Globus pallidus (tissue), 1 donor: ENCODE data around the gene DLG1.

ENCODE experiments used
- DNase-seq: peaks from one replicate; pipeline ENCODE4 v3.0.0-alpha.2; 2015; ENCODE audit warnings: low spot score

DLG1 gene

DNA sequence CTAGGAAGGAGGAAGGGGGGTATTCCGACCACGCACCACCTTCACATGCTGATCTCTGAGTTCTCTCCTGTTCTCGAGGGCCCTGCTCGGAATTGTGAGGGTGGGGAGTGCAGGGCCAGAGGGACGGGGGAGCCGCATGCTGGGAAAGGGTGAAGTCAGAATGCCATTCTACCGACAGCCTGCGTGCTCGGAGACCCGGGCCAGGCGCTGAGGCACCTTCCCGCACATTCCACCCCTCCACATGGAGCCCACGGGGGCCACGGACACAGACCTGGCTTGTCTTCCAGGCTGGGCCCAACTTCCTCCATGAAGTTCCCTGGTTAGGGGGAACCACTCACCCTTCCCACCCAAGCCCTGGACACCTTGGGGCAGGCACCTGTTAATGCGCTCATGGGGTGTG is 301.1 kb downstream of the DLG1 start:
- no peak for DNase-seq

DNA sequence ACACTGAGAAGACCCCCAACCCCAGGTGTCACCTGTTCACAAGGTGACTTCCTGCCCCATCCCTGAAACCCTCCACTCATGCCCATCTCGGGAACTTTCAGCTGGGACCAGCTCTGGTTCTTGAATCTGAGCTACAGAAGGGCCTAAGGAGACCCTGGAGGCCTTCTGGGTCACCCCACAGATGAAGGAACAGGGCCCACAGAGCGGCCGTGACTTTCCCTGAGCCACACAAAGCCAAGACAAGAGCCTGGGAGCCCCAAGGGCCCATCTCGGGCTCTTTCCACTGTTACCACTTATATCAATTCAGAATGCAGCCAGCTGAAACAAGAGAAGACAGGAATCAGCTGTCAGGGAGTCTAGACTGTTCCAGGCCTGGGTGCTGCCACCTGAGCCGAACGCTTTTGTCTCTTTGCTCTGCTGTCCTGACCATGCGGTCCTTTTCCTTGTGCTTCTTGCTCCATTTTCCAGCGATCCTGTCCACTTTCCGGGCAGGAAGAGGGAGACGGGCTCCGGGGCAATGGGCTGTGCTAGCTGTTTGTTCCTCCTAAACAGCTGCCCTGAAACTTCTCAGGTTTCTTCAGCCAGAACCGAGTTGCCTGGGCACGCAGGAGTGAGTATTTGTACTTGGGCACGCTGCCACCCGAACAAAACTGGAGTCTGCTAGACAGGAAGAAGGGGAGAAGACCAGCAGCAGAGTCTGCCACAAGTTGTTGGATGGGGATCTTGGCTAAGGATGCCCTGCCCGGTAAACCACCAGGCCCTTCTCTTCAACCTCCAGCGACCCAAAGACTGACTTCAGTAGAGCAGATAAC is 301.8 kb downstream of the DLG1 start:
- no peak for DNase-seq

DNA sequence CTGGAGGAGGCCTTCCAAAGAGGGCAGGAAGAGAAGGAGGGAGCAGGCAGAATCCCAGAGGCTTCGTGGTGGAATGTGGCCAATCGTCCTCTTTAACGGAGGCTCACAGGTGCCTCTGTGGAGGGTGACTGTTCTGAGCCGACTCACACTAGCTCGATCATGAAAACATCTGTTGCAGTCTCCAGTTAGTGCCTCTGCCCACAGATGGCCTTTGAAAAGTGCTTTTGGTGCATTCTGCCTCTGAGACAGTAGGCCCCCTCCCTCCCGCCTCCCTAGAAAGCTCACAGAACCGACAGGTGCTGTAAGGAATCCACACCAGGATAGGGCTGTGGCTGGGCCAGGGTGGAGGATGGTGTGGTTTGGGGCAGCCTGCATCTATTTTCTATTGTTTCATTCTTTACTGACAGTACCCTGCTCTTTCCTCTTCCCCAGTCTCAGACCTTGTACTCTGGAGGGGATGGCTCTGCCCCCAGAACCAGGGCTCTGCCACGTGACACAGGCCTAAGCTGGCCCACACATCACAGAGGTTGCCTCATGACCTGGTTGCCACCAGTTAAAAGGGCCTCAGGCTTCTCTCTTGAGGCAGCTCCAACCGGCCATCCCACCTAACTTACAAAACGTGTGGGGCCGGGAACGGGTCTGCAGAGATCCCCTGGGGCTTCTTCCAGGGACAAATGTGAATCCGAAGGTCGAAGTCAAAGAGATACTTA is 302.6 kb downstream of the DLG1 start:
- no peak for DNase-seq

DNA sequence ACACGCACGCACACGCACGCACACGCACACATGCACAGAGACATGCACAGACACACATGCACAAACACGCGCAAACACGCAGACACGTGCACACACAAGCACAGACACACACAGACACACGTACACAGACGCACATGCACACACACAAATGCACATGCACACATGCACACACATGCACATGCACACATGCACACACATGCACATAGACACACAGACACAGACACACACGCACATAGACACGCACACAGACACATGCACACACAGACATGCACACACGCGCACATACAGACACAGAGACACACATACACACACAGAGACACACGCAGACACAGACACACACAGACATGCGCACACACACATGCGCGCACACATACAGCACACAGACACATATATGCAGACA is 303.4 kb downstream of the DLG1 start:
- no peak for DNase-seq

DNA sequence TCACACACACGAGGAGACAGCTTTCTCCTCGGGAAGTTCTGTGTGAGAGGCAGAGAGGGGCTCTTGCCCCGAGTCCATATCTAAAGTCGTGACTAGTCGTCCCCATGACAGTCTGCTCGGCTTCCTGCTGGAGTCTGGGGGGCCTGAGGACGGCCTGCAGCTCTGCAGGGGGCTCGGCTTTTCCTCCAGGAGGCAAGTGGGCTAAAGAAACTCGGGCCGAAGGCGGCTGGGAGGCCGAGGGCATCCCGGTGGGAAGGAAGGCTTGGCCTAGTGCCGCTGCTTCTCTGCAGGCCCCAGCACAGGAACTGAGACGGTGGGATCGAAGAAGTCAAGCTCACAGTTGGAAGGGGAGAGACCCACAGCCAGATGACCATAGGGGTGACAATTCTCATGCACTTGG is 304.4 kb downstream of the DLG1 start:
- no peak for DNase-seq
